BLaER1 (cell line): Measurements from ENCODE around the gene SUN2.
"Not testable (repeated sequence)": the region's sequence is repeated elsewhere in the genome, so short reads cannot be mapped to it uniquely, and the experiment has no call there.

Experiments
- H3K27ac ChIP-seq: shearing (Covaris generic); formaldehyde crosslinking; 2 replicates; pipeline ENCODE4 v1.8.1; 2022
- H3K27me3 ChIP-seq: shearing (Covaris generic); formaldehyde crosslinking; 2 replicates; pipeline ENCODE4 v1.8.1; 2022
- H3K36me3 ChIP-seq: shearing (Covaris generic); formaldehyde crosslinking; 2 replicates; pipeline ENCODE4 v1.8.1; 2022
- H3K4me1 ChIP-seq: shearing (Covaris generic); formaldehyde crosslinking; 2 replicates; pipeline ENCODE4 v1.8.1; 2022
- H3K4me2 ChIP-seq: shearing (Covaris generic); formaldehyde crosslinking; 2 replicates; pipeline ENCODE4 v1.8.1; 2022
- H3K4me3 ChIP-seq: shearing (Covaris generic); formaldehyde crosslinking; 2 replicates; pipeline ENCODE4 v1.8.1; 2022
- H3K9ac ChIP-seq: shearing (Covaris generic); formaldehyde crosslinking; 2 replicates; pipeline ENCODE4 v1.8.1; 2022
- H3K9me3 ChIP-seq: shearing (Covaris generic); formaldehyde crosslinking; 2 replicates; pipeline ENCODE4 v1.8.1; 2022
- H4K20me1 ChIP-seq: shearing (Covaris generic); formaldehyde crosslinking; 2 replicates; pipeline ENCODE4 v1.8.1; 2022
- Cebpa-rat ChIP-seq: shearing (Covaris generic); IDR thresholded peaks from 2 replicates; pipeline ENCODE4 v1.8.1; 2022

The SUN2 gene, protein sequence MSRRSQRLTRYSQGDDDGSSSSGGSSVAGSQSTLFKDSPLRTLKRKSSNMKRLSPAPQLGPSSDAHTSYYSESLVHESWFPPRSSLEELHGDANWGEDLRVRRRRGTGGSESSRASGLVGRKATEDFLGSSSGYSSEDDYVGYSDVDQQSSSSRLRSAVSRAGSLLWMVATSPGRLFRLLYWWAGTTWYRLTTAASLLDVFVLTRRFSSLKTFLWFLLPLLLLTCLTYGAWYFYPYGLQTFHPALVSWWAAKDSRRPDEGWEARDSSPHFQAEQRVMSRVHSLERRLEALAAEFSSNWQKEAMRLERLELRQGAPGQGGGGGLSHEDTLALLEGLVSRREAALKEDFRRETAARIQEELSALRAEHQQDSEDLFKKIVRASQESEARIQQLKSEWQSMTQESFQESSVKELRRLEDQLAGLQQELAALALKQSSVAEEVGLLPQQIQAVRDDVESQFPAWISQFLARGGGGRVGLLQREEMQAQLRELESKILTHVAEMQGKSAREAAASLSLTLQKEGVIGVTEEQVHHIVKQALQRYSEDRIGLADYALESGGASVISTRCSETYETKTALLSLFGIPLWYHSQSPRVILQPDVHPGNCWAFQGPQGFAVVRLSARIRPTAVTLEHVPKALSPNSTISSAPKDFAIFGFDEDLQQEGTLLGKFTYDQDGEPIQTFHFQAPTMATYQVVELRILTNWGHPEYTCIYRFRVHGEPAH

DNA sequence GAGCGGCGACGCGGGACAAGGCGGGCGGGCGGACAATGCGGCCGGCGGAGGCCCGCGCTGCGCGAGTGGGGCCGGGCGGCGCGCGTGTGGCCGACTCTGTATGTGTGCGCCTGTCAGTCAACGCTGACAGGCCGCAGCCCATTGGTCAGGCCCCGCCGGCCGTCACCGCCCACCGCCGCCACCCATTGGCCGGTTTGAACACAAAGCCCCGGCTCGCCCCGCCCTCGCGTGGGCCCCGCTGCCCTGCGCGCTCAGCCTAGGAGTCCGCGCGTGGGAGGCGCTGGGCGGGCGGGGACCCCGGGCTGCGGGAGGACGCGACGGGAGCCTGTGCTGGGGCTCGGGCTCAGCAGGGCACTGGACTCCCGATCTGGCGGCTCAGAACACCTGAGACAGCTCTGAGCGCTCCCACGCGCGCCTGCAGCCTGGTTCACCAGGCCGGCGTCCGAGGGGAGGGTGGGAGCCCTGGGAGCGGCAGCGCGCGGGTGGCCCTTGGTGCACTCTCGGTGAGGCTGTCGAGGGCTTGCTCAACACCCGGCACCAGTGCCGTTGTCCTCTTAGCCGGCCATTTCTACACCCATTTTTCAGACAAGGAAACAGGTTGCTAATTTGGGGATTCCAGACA, at the start of gene SUN2:
SUN2 (minus strand) TSS at position 88 of the 622 bp plus-strand sequence. CDS start 3,370 bp downstream, outside the sequence.
- peaks cover 78% of the 10 kb centered on the region for H3K4me1 ChIP-seq
- peak within 1 kb of the TSS; percentile 93 for H3K4me3 ChIP-seq
- no peak for TF ChIP-seq Cebpa-rat

DNA sequence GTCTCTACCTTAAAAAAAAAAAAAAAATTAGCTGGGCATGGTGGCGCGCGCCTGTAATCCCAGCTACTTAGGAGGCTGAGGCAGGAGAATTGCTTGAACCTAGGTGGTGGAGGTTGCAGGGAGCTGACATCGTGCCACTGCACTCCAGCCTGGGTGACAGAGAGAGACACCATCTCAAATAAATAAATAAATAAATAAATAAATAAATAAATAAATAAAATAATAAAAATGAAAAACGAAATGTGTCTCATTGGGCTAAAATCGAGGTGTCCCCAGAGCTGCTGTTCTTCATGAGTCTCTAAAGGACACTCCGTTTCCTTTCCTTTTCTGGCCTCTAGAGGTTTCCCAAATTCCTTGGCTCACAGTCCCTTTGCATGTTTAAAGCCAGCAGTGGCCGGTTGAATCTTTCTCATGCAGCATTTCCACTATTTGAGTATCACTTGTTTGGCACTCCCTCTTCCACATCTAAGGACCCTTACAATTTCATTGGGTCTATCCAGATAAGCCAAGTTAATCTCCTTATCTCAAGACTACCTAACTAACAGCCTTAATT, 49.3 kb upstream of the SUN2 start:
- H3K36me3 ChIP-seq, H3K4me1 ChIP-seq, H3K27me3 ChIP-seq, H4K20me1 ChIP-seq, H3K4me2 ChIP-seq, H3K27ac ChIP-seq, H3K4me3 ChIP-seq, H3K9ac ChIP-seq: not testable (repeated sequence)
- H3K9me3 ChIP-seq, result peaks cover 12% of the 10 kb centered on the region; the same call in 1 of the 2 replicates

More for the DNA sequence above, at the start of gene SUN2:
- peak within 1 kb of the TSS; percentile 96 for H3K27ac ChIP-seq
- H3K9me3 ChIP-seq, result no peaks in the 10 kb centered on the region
- peaks cover 22% of the 10 kb centered on the region for H3K36me3 ChIP-seq
- H4K20me1 ChIP-seq, result peaks cover 63% of the 10 kb centered on the region
- no peaks in the 10 kb centered on the region for H3K27me3 ChIP-seq
- H3K4me2 ChIP-seq, result peak within 1 kb of the TSS; percentile 96
- peak within 1 kb of the TSS; percentile 95 for H3K9ac ChIP-seq

DNA sequence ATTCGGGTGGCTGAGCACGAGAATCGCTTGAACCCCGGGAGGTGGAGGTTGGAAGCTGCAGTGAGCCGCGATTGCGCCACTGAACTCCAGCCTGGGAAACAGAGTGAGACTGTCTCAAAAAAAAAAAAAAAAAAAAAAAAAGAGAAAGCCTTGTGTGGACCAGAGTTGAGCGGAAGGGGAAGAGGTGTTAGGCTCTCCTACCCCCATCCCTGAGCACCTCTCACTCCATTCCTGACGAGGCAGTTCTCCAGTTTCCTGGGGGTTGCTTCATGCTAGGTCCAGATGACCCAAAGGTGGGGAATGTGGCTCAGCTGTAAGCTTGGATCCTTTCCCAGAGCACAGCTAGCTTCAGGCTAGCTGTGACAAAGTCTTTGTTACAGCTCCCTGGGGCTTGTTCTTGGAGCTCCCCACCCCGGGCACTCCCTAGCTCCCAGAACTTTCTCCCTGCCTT, 46.9 kb upstream of the SUN2 start:
- Histone ChIP-seq H3K9me3 (peaks cover 11% of the 10 kb centered on the region), H3K9ac (no peak overlapping the region), H3K4me1 (no peaks in the 10 kb centered on the region), H3K4me2 (no peak overlapping the region), H3K27me3 (no peaks in the 10 kb centered on the region; the same call in 1 of the 2 replicates), H3K27ac (no peak overlapping the region), H3K36me3 (no peaks in the 10 kb centered on the region), H4K20me1 (no peaks in the 10 kb centered on the region), H3K4me3 (no peak overlapping the region)
- no peak for TF ChIP-seq Cebpa-rat

DNA sequence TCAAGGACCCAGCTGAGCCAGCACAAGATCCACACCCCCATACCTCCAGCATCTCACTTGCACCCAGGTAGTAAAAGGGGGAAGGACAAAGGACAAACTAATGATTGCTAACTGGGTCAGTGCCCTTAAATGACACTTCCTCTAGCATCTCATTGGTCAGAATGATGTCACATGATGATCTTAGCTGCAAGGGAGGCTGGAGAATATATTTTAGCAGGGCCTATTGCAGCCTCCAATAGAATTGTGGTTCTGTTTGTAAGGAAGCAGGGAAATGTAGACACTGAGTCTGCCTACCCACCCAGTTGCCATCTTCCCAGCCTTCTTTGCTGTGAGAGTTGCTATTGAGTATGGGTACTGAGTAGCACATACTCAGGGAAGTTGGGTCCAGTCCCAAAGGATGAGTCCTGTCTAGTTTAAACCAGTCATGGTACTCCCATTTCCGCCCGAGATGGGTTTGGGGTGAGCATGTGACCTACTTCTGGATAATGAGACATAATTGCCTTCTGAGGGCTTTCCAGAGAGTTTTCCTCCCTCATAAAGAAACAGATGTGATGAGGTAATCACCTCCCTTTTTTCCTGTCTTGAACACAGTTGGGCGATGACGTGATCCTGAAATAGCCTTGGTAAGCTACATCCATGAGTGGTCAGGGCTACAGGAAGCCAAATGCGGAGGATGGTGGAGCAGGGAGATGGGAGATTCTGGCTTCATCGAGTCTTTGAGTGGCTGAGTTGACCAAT, 43.6 kb upstream of the SUN2 start:
- no peak overlapping the region for H3K4me3 ChIP-seq
- H3K9me3 ChIP-seq, result peaks cover 11% of the 10 kb centered on the region
- no peak overlapping the region for H3K9ac ChIP-seq
- H3K27me3 ChIP-seq, result no peaks in the 10 kb centered on the region; the same call in 1 of the 2 replicates
- H3K4me2 ChIP-seq, result no peak overlapping the region
- no peaks in the 10 kb centered on the region for H4K20me1 ChIP-seq
- peaks cover 3% of the 10 kb centered on the region for H3K4me1 ChIP-seq
- H3K27ac ChIP-seq, result no peak overlapping the region
- no peaks in the 10 kb centered on the region for H3K36me3 ChIP-seq
- no peak for TF ChIP-seq Cebpa-rat

DNA sequence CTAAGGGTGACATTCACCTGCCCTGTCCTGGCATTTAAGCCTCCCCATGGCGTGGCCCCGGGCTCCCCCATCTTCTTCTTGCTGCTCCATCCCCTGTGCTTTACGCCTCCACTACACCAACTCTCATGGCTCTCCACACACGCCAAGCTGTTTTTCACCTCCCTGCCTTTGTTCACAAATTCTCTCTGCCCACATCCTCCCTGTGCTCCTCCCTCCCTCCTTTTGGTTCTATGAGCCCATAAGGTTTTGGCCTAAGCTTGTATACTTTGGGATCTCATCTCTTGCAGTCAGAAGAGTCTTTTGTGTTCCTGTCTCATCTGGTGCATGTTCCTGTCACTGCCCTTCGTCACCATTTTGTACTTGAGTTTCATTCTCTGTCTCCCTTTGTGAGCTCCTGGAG, 42.7 kb upstream of the SUN2 start:
- H4K20me1 ChIP-seq, result no peaks in the 10 kb centered on the region
- H3K27ac ChIP-seq, result no peak overlapping the region
- H3K4me3 ChIP-seq, result no peak overlapping the region
- H3K9me3 ChIP-seq, result peaks cover 11% of the 10 kb centered on the region
- no peak for TF ChIP-seq Cebpa-rat
- no peak overlapping the region for H3K9ac ChIP-seq
- no peak overlapping the region for H3K4me2 ChIP-seq
- H3K36me3 ChIP-seq, result no peaks in the 10 kb centered on the region
- H3K27me3 ChIP-seq, result no peaks in the 10 kb centered on the region; the same call in 1 of the 2 replicates
- H3K4me1 ChIP-seq, result peaks cover 7% of the 10 kb centered on the region

DNA sequence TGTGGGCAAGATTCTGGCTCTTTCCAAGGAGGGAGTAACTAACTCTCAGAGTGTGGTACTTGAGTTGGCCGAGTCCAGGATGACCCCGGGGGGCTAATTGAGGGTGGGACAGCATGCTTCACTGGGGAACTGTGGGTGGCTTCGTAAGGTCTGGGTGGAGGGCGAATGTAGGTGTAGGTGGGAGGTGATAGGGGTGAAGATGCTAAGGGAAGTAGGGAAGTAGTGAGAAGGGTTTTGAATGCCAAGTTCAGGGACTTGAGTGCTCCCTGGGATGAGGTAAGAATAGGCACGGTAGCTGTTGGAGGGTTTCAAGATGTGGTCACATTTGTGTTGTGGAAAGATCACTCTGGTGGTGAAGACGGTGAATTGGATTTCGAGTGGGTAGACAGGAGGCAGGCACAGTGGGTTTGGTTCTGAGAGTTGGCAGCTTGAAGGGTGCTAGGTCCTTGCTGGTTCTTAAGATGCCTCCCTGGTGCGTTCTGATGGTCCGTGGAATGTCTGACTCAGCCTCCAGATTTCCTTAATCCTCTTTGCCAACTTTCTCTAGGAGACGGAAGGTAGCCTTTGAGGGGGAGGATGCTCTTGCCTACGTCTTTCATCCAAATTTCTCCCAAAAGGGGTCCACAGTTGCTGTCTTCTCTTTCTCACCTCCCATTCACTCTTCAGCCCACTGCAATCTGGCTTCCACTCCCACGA, 40.6 kb upstream of the SUN2 start:
- Histone ChIP-seq H3K9me3 (peaks cover 11% of the 10 kb centered on the region), H4K20me1 (no peaks in the 10 kb centered on the region), H3K27me3 (no peaks in the 10 kb centered on the region; the same call in 1 of the 2 replicates), H3K9ac (no peak overlapping the region), H3K27ac (no peak overlapping the region), H3K4me2 (no peak overlapping the region), H3K4me1 (peaks cover 18% of the 10 kb centered on the region), H3K4me3 (no peak overlapping the region), H3K36me3 (no peaks in the 10 kb centered on the region)
- no peak for TF ChIP-seq Cebpa-rat

DNA sequence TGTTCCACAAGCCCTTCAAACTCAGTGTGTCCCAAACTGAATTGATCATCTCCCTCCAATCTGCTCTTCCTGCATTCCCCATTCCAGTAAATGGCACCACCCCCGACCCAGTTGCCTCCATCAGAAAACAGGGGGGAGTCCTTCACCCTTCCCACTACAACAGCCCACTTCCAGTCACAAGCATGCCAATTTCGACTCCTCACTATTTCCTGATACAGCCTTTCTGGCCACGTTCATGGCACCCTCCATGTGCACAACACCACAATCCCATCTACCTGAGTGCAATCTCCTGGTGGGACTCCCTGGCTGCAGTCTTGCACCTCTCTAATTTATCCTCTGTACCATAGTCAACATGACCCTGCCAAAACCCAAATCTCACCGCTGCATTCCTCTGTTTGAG, 39.8 kb upstream of the SUN2 start:
- Histone ChIP-seq H4K20me1 (no peaks in the 10 kb centered on the region), H3K27ac (no peak overlapping the region), H3K4me1 (peaks cover 18% of the 10 kb centered on the region), H3K4me2 (no peak overlapping the region), H3K4me3 (no peak overlapping the region), H3K9me3 (peaks cover 11% of the 10 kb centered on the region), H3K36me3 (peaks cover 3% of the 10 kb centered on the region), H3K9ac (no peak overlapping the region), H3K27me3 (no peaks in the 10 kb centered on the region; the same call in 1 of the 2 replicates)
- TF ChIP-seq Cebpa-rat, result no peak

DNA sequence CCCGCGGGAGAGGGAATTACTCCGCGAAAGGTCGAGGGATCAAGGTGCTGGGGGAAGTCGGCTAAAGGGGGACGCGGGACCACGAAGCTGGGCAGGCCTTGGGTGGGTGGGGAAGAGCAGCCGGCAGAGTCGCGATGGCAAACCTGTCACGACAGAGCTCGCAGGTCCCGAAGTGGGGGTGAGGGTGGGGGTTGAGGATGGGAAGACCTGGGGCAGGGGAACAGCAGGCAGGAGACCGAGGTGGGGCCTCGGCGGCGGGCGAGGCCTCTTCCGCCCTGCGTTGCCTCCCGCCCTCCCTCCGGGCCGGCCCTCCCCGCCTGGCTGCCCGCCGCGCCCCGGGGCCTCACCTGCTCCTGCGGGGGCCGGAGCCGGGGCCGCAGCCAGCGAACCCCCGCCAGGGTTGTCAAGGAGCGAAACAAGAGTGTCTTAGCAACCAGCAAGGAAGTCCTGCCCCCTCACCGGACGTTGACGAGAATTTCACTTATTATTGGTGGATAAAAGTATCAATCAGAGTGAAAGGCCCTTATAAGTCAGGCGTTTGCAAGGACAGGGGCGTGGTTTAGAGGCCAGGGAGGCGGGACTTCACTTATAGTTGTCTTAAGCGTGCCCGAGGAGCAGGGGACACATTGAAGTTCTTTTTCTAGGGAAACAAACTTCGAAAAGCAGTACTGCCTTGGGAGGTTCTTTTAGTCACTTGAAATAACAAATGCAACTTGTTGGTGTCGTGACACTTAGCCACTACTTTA, 38.1 kb upstream of the SUN2 start, which contains the start of gene DNAL4:
DNAL4 (minus strand) TSS at position 423 of the 746 bp plus-strand sequence. CDS start 11,412 bp downstream, outside the sequence.
- peak within 1 kb of the TSS; percentile 97 for H3K4me2 ChIP-seq

More for the DNA sequence above, 38.1 kb upstream of the SUN2 start, which contains the start of gene DNAL4:
- no peak for TF ChIP-seq Cebpa-rat
- H3K9me3 ChIP-seq, result peaks cover under 1% of the 10 kb centered on the region; the same call in 1 of the 2 replicates
- H3K27ac ChIP-seq, result peak within 1 kb of the TSS; percentile 56
- H4K20me1 ChIP-seq, result no peaks in the 10 kb centered on the region
- H3K36me3 ChIP-seq, result peaks cover 14% of the 10 kb centered on the region
- H3K9ac ChIP-seq, result peak within 1 kb of the TSS; percentile 79
- peak within 1 kb of the TSS; percentile 86 for H3K4me3 ChIP-seq
- no peaks in the 10 kb centered on the region; the same call in 1 of the 2 replicates for H3K27me3 ChIP-seq
- peaks cover 18% of the 10 kb centered on the region for H3K4me1 ChIP-seq
